ENCODE measurements around the gene ZSWIM4. TPM values are rescaled to one million over a fixed set of nuclear protein-coding genes. Genes with fewer than 3 reads are reported as not detected.
"Not testable (repeated sequence)": the region's sequence is repeated elsewhere in the genome, so short reads cannot be mapped to it uniquely, and the experiment has no call there.

Gene ZSWIM4
- total RNA-seq, 2 donors from 2014 or later: 3.4 to 7.3 TPM

GRCh38 chr19:13842291-13843103 is 47.3 kb downstream of the ZSWIM4 start:
- peak; percentile 91 for DNase-seq
- intact Hi-C loops (cut with DNase I): loop anchor here in 1 of 2 donors (10.0 kb wide), 1 partner anchor 688 kb away; the partner anchor contains the start of genes IER2 and STX10
- peak; percentile 8 to 31 for ATAC-seq

- ATAC-seq (no peak), DNase-seq (peak; percentile 81)
- intact Hi-C loops (cut with DNase I): loop anchor here in 1 of 2 donors (10.0 kb wide), 1 partner anchor 689 kb away; the partner anchor contains the start of genes IER2 and STX10
Observed at GRCh38 chr19:13843104-13843921, 48.1 kb downstream of the ZSWIM4 start.

GRCh38 chr19:13844130-13844631 is 48.9 kb downstream of the ZSWIM4 start:
- no peak for ATAC-seq
- intact Hi-C loops (cut with DNase I): loop anchor here in 1 of 2 donors (10.0 kb wide), 1 partner anchor 689 kb away; the partner anchor contains the start of genes IER2 and STX10
- DNase-seq: no peak

- DNase-seq: peak; percentile 94
- ATAC-seq: peak; percentile 43 to 63
- intact Hi-C loops (cut with DNase I): loop anchor here in 1 of 2 donors (10.0 kb wide), 1 partner anchor 692 kb away; the partner anchor contains the start of genes IER2 and STX10
Observed at GRCh38 chr19:13846557-13847406, 51.5 kb downstream of the ZSWIM4 start.

- DNase-seq: peak; percentile 97
- ATAC-seq: peak; percentile 70 to 73
- intact Hi-C loops (cut with DNase I): loop anchor here in 1 of 2 donors (10.0 kb wide), 1 partner anchor 693 kb away; the partner anchor contains the start of genes IER2 and STX10
Observed at GRCh38 chr19:13847407-13848339, 52.4 kb downstream of the ZSWIM4 start.

GRCh38 chr19:13848340-13848677 is 53.1 kb downstream of the ZSWIM4 start:
- no peak for ATAC-seq
- intact Hi-C loops (cut with DNase I): loop anchor here in 1 of 2 donors (10.0 kb wide), 1 partner anchor 694 kb away; the partner anchor contains the start of genes IER2 and STX10

GRCh38 chr19:13848798-13849676 is 53.8 kb downstream of the ZSWIM4 start:
- DNase-seq: no peak
- ATAC-seq: no peak
- intact Hi-C loops (cut with DNase I): loop anchor here in 1 of 2 donors (10.0 kb wide), 1 partner anchor 694 kb away; the partner anchor contains the start of genes IER2 and STX10

More at GRCh38 chr19:13848340-13848677, 53.1 kb downstream of the ZSWIM4 start:
- no peak for DNase-seq

- peak; percentile 38 to 55 for ATAC-seq
- DNase-seq: peak; percentile 89
- intact Hi-C loops (cut with DNase I): loop anchor here (10.0 kb wide), 2 partner anchors 695 to 795 kb away; partner anchors contain the start of genes IER2 (in 1 of the 2) and STX10 (in 1 of the 2)
Observed at GRCh38 chr19:13849991-13850909, 55.0 kb downstream of the ZSWIM4 start.

- ATAC-seq (peak; percentile 32 to 66), DNase-seq (peak; percentile 92)
- intact Hi-C loops (cut with DNase I): loop anchor here in 1 of 2 donors (10.0 kb wide), 1 partner anchor 796 kb away; no protein-coding TSS in a partner anchor
Observed at GRCh38 chr19:13850910-13851733, 55.9 kb downstream of the ZSWIM4 start.

GRCh38 chr19:13851734-13852114 is 56.5 kb downstream of the ZSWIM4 start:
- not testable (repeated sequence) for ATAC-seq, DNase-seq
- intact Hi-C loops (cut with DNase I): loop anchor here in 1 of 2 donors (10.0 kb wide), 1 partner anchor 797 kb away; no protein-coding TSS in a partner anchor

- not testable (repeated sequence) for ATAC-seq, DNase-seq
- intact Hi-C loops (cut with DNase I): loop anchor here in 1 of 2 donors (10.0 kb wide), 1 partner anchor 797 kb away; no protein-coding TSS in a partner anchor
Observed at GRCh38 chr19:13852171-13852707, 57.0 kb downstream of the ZSWIM4 start.

GRCh38 chr19:13856497-13856896 is 61.3 kb downstream of the ZSWIM4 start:
- intact Hi-C loops (cut with DNase I): loop anchor here in 1 of 2 donors (10.0 kb wide), 1 partner anchor 802 kb away; no protein-coding TSS in a partner anchor
- ATAC-seq (no peak), DNase-seq (no peak)

- ATAC-seq: no peak
- intact Hi-C loops (cut with DNase I): loop anchor here in 1 of 2 donors (10.0 kb wide), 1 partner anchor 805 kb away; no protein-coding TSS in a partner anchor
- no peak for DNase-seq
Observed at GRCh38 chr19:13859361-13859880, 64.2 kb downstream of the ZSWIM4 start.

All from left cardiac atrium (tissue), 4 donors.